Pancreas (tissue), 10 donors: ENCODE data around the gene MEDAG. TPM values are rescaled to one million over a fixed set of nuclear protein-coding genes. Genes with fewer than 3 reads are reported as not detected.

Experiments used
- ATAC-seq, 4 donors: fragments of 200-7000 bp; cut with Tn5 transposase; one replicate each; pipeline versions ENCODE4 v1.8.0 to v1.9.1; 2020; ENCODE audit warnings: mild to moderate bottlenecking in 4 of 4, moderate library complexity in 4 of 4
- DNase-seq, 6 donors: peaks; one replicate each; pipeline ENCODE4 v3.0.0-alpha.2; 2020
- FAIRE-seq: peaks from 2 replicates; lab custom pipeline; 2012; peaks lifted over from hg19 to GRCh38; lab: Jason Lieb, UNC
- H3K27ac ChIP-seq, 4 donors: fragments of 200-600 bp; sonication (generic); 1 replicate in 3 of 4; 2 replicates in 1 of 4; pipeline versions ENCODE4 v1.5.0 to v1.8.0; 2020
- H3K27me3 ChIP-seq, 4 donors: fragments of 200-600 bp; one replicate each; pipeline ENCODE4 v1.8.0; 2021
- H3K36me3 ChIP-seq, 3 donors: fragments of 200-600 bp; sonication (generic) in 1 of 3; one replicate each; pipeline versions ENCODE4 v1.5.0 to v1.8.0; 2020 to 2021
- H3K4me1 ChIP-seq, 3 donors: fragments of 200-600 bp; one replicate each; pipeline ENCODE4 v1.8.0; 2021
- H3K4me3 ChIP-seq, 4 donors: fragments of 200-600 bp; sonication (generic) in 2 of 4; one replicate each; pipeline versions ENCODE4 v1.5.0 to v1.8.0; 2020 to 2021
- H3K9me3 ChIP-seq, 4 donors: fragments of 200-600 bp; one replicate each; pipeline ENCODE4 v1.8.0; 2021
- WGBS, 2 donors: extraction: QIAGEN DNeasy Blood & Tissue Kit; methylation state at CpG; one replicate each; pipeline ENCODE4 v1.1.7; 2013; 5-methylcytosine and 5-hydroxymethylcytosine counted together
- intact Hi-C, 3 donors: fragments of 100-400 bp; cut with DNase I; formaldehyde crosslinking; loops; one replicate each; pipeline versions ENCODE4 v1.11.1 to v1.14.2; 2022
- polyA plus RNA-seq, 2 donors: library from polyadenylated mRNA; stranded (reverse); fragments of 200-250 nt; gene quantifications; one replicate each; pipeline ENCODE4 v1.2.3, GENCODE V29; 2013
- total RNA-seq, 6 donors: library from RNA; stranded (reverse); fragmentation: NEBNext Ultra II Directional in 4 of 6; extraction: Animal tissue kit (Norgen Biotek cat#: 25700) in 4 of 6; gene quantifications; one replicate each; pipeline versions ENCODE4 v1.2.1 to v1.2.4, GENCODE V29; 2021 to 2023
- TF ChIP-seq, protein P1 (sequence below), 4 donors: fragments of 200-600 bp; sonication (generic) in 3 of 4; IDR thresholded peaks; one replicate each; pipeline versions ENCODE4 v1.5.0 to v1.8.0; 2021; ENCODE audit warnings: antibody characterized with exemption in 4 of 4
- donor health status: healthy with polysubstance abuse.
- donor health status: DM: no; HTN: no; CAD: no; lungs with moderate emphysema.
- donor health status: DM: no; HTN: no; CAD: no.
- donor health status: control.
- donor health status: control.
- donor health status: Bipolar disorder and iron deficiency.
- donor health status: DM: yes; HTN: yes; CAD: no.
- donor health status: DM: no; HTN: no; CAD: no.
- donor health status: DM: no; HTN: no; CAD: no.
- donor health status: DM: yes; HTN: yes; CAD: no.

The MEDAG gene
- total and polyA plus RNA-seq, 8 donors = 0.56 to 6.7 (median 3.7) TPM

DNA sequence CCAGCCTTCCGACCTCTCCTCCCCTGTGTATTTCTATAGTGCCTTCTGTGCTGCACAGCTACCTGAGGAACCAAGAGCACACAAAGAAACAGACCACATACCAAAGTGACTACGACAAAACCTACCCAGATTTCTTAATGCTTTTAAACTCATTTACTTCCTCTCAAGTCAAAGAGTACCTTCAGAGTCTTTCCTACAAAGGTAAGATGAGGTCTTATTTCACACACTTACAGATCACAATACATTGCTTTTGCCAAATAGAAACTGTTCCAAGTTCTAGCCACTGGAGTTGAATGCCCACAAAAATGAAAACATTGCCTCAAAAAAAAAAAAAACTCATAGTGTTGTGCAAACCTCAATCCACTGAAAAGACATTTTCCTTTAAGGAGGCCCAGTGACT, 62.8 kb downstream of the MEDAG start:
- Histone ChIP-seq H3K36me3 (no peaks in the 10 kb centered on the region), H3K27ac (no peak overlapping the region), H3K27me3 (no peaks in the 10 kb centered on the region), H3K9me3 (no peaks in the 10 kb centered on the region), H3K4me1 (no peaks in the 10 kb centered on the region), H3K4me3 (no peak overlapping the region)
- intact Hi-C loops = no loop called here
- DNase-seq (no peak), ATAC-seq (no peak), FAIRE-seq (no peak)
- TF ChIP-seq, protein P1, sequence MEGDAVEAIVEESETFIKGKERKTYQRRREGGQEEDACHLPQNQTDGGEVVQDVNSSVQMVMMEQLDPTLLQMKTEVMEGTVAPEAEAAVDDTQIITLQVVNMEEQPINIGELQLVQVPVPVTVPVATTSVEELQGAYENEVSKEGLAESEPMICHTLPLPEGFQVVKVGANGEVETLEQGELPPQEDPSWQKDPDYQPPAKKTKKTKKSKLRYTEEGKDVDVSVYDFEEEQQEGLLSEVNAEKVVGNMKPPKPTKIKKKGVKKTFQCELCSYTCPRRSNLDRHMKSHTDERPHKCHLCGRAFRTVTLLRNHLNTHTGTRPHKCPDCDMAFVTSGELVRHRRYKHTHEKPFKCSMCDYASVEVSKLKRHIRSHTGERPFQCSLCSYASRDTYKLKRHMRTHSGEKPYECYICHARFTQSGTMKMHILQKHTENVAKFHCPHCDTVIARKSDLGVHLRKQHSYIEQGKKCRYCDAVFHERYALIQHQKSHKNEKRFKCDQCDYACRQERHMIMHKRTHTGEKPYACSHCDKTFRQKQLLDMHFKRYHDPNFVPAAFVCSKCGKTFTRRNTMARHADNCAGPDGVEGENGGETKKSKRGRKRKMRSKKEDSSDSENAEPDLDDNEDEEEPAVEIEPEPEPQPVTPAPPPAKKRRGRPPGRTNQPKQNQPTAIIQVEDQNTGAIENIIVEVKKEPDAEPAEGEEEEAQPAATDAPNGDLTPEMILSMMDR (IDR thresholded peaks at IDR 0.05) = no peak
- WGBS, 2 donors = 49 to 69% methylated on average over 2 of the region's 2 CpGs

- intact Hi-C loops = no loop called here
- DNase-seq (no peak), FAIRE-seq (no peak), ATAC-seq (no peak)
- Histone ChIP-seq H3K9me3 (no peaks in the 10 kb centered on the region), H3K4me1 (no peaks in the 10 kb centered on the region), H3K27ac (no peak overlapping the region), H3K27me3 (no peaks in the 10 kb centered on the region), H3K4me3 (no peak overlapping the region), H3K36me3 (no peaks in the 10 kb centered on the region)
- 57 to 65% methylated on average over 2 of the region's 2 CpGs for WGBS, 2 donors
- TF ChIP-seq, protein P1 (IDR thresholded peaks at IDR 0.05) = no peak
Observed at GRCh38 chr13:30971575-30971974, 65.5 kb downstream of the MEDAG start.

- Histone ChIP-seq H3K27ac (no peak overlapping the region), H3K4me3 (no peak overlapping the region), H3K27me3 (no peaks in the 10 kb centered on the region), H3K36me3 (no peaks in the 10 kb centered on the region), H3K4me1 (no peaks in the 10 kb centered on the region), H3K9me3 (no peaks in the 10 kb centered on the region)
- intact Hi-C loops = no loop called here
- 0% methylated on average over 1 of the region's 1 CpG for WGBS, 2 donors
- TF ChIP-seq, protein P1 (IDR thresholded peaks at IDR 0.05) = no peak
- ATAC-seq (no peak), DNase-seq (no peak), FAIRE-seq (no peak)
Observed at GRCh38 chr13:30972888-30973377, 66.9 kb downstream of the MEDAG start.

- ATAC-seq (no peak), FAIRE-seq (no peak), DNase-seq (no peak)
- H3K27me3 ChIP-seq = no peaks in the 10 kb centered on the region
- no peaks in the 10 kb centered on the region for H3K36me3 ChIP-seq
- no peak overlapping the region for H3K27ac ChIP-seq
- H3K4me3 ChIP-seq = no peak overlapping the region
- intact Hi-C loops = no loop called here
- H3K9me3 ChIP-seq = no peaks in the 10 kb centered on the region
- 10 to 15% methylated on average over 2 of the region's 2 CpGs for WGBS, 2 donors
- no peaks in the 10 kb centered on the region for H3K4me1 ChIP-seq
- TF ChIP-seq, protein P1 (IDR thresholded peaks at IDR 0.05) = no peak
Observed at GRCh38 chr13:30974350-30974749, 68.3 kb downstream of the MEDAG start.

Other genes with a start within 250 kb of the MEDAG start
- 10 to 100 TPM in 2 of 6 donors, 1 to 10 TPM in 4; 1.3 to 33.2 (median 6.0) TPM for gene ALOX5AP, start 170.7 kb upstream of the MEDAG start, total RNA-seq
- gene ALOX5AP, start 170.7 kb upstream of the MEDAG start, polyA plus RNA-seq = 1 to 10 TPM; 1.4 to 3.6 TPM
- gene TEX26, start 26.4 kb downstream of the MEDAG start, total RNA-seq = under 1 TPM in 2 of 6 donors, not detected in 4; 0.17 to 0.37 TPM
- gene TEX26, start 26.4 kb downstream of the MEDAG start, polyA plus RNA-seq = under 1 TPM; 0.30 to 0.42 TPM